WERI-Rb-1 (cell line): ENCODE results near the gene CCDC85A.

ENCODE experiments used
- DNase-seq: peaks from one replicate; pipeline ENCODE4 v3.0.0-alpha.2; 2020
- H3K27ac ChIP-seq: fragments of 250-450 bp; sonication (Bioruptor Pico); 2 replicates; pipeline ENCODE4 v1.5.1; 2020; ENCODE audit warnings: mild to moderate bottlenecking, moderate library complexity
- H3K27me3 ChIP-seq: fragments of 250-450 bp; sonication (Bioruptor Pico); 2 replicates; pipeline ENCODE4 v1.5.1; 2021; ENCODE audit warnings: mild to moderate bottlenecking, low read depth, moderate library complexity; ENCODE audit not compliant: insufficient read depth, severe bottlenecking
- H3K36me3 ChIP-seq: fragments of 250-450 bp; sonication (Bioruptor Pico); 2 replicates; pipeline ENCODE4 v1.5.1; 2020; ENCODE audit warnings: mild to moderate bottlenecking, moderate library complexity
- H3K4me3 ChIP-seq: 2 replicates; pipeline ENCODE4 v1.5.1; 2011; ENCODE audit warnings: low read depth, mild to moderate bottlenecking, control low read depth, low read length
- H3K9me3 ChIP-seq: fragments of 250-450 bp; sonication (Bioruptor Pico); 2 replicates; pipeline ENCODE4 v1.5.1; 2021; ENCODE audit warnings: mild to moderate bottlenecking, moderate library complexity; ENCODE audit not compliant: severe bottlenecking
- TF ChIP-seq, protein P1 (sequence below): IDR thresholded peaks from 2 replicates; pipeline ENCODE4 v1.5.1; 2011; ENCODE audit warnings: low read depth, mild to moderate bottlenecking, control low read depth, inconsistent platforms, low read length

Gene CCDC85A

DNA sequence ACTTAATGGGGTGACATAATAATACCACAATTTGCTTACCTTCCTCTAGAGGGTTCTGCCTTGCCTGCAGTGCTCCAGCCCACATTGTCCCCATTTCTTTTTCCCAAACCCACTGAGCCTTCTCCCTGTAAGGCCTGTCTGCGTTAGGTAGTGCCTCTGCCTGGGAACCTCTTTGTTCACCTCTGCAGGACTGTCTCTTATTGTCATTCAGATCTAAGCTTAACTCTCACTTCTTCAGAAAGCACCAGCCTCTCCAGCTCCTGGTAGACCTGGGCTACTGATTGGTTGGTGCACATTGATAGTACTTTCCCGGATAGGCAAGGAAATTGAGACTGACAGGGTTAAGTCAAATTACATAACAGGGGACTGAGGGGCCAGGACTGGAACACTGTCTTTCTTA is 49.1 kb downstream of the CCDC85A start:
- Histone ChIP-seq H3K27ac (no peak overlapping the region), H3K4me3 (no peak overlapping the region), H3K36me3 (no peaks in the 10 kb centered on the region), H3K9me3 (no peaks in the 10 kb centered on the region), H3K27me3 (peaks cover 20% of the 10 kb centered on the region)
- DNase-seq = no peak
- TF ChIP-seq, protein P1, sequence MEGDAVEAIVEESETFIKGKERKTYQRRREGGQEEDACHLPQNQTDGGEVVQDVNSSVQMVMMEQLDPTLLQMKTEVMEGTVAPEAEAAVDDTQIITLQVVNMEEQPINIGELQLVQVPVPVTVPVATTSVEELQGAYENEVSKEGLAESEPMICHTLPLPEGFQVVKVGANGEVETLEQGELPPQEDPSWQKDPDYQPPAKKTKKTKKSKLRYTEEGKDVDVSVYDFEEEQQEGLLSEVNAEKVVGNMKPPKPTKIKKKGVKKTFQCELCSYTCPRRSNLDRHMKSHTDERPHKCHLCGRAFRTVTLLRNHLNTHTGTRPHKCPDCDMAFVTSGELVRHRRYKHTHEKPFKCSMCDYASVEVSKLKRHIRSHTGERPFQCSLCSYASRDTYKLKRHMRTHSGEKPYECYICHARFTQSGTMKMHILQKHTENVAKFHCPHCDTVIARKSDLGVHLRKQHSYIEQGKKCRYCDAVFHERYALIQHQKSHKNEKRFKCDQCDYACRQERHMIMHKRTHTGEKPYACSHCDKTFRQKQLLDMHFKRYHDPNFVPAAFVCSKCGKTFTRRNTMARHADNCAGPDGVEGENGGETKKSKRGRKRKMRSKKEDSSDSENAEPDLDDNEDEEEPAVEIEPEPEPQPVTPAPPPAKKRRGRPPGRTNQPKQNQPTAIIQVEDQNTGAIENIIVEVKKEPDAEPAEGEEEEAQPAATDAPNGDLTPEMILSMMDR = no peak

DNA sequence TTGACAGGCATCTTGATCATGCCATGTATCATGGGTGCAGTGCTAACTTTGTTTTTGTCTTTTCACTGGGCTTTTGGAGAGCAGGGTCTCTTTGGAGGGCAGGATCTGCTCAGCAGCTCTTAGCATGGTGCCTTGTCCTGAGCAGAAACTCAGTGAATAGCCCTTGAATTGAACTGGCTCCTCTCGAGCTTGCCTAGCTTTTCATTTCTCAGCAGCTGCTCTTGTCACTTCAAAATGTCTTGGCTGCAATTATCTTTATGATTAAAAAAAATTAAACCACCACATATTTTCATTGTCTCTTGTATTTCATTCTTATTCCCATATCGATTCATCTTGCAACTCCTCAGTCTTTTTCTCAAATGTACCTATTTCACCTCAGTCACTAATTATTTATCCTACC is 50.5 kb downstream of the CCDC85A start:
- no peak overlapping the region for H3K27ac ChIP-seq
- H3K27me3 ChIP-seq = peaks cover 18% of the 10 kb centered on the region
- H3K4me3 ChIP-seq = no peak overlapping the region
- no peaks in the 10 kb centered on the region for H3K9me3 ChIP-seq
- TF ChIP-seq, protein P1 = no peak
- no peak for DNase-seq
- no peaks in the 10 kb centered on the region for H3K36me3 ChIP-seq

DNA sequence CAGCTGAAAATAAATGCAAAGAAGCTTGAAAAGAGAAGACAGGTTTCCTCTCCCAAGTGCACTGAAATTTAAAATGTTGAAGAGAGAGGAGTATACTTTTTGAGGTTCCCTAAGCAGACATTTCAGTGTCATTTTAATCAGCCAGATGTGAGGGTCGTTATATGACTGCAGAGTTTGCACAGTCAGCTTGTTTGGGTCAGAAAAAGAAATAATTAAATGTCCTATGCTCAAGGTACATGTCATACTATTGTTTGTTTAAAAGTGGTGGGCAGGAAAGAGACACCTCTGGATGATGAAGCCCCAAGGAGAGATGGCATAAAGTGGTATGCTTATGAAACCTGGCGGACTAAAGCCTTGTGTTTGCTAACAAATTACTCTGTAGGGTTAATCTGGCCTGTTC is 55.2 kb downstream of the CCDC85A start:
- Histone ChIP-seq H3K27me3 (peaks cover 3% of the 10 kb centered on the region), H3K27ac (no peak overlapping the region), H3K36me3 (no peaks in the 10 kb centered on the region), H3K9me3 (no peaks in the 10 kb centered on the region), H3K4me3 (no peak overlapping the region)
- TF ChIP-seq, protein P1 = no peak
- no peak for DNase-seq

DNA sequence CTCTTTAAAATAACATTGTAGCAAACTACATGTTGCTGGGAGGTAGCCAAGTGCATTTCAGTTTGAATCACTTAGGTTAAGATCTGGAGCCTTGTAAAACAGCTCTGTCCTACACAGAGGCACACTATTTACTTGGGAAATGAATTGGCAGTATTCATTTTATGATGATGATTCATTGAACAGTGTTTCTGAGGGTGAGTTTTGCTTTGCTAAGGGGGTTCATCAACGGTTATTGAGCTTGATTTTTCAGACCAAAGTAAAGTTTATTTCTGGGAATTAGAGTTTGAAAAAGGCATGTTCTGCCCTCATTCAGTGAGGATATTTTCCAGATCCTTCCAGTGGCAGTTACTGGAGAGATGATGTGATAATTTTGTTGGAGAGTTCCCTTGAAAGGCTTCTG is 55.6 kb downstream of the CCDC85A start:
- H3K36me3 ChIP-seq = no peaks in the 10 kb centered on the region
- H3K9me3 ChIP-seq = no peaks in the 10 kb centered on the region
- TF ChIP-seq, protein P1 = no peak
- H3K4me3 ChIP-seq = no peak overlapping the region
- no peak for DNase-seq
- H3K27ac ChIP-seq = no peak overlapping the region
- no peaks in the 10 kb centered on the region for H3K27me3 ChIP-seq

DNA sequence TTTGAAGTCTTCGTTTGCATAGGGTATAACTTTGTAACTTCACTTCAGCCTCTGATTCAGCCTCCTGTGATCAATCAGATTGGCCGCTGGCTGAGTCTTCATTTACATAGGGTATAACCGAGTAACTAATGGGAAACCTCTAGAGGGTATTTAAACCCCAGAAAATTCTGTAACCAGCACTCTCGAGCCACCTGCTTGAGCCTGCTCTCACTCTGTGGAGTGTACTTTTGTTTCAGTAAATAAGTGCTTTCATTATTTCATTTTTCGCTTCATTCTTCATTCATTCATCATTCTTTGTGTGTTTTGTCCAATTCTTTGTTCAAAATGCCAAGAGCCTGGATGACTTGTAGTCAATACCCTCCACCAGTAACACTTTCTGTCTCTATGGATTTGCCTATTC is 56.4 kb downstream of the CCDC85A start:
- no peak overlapping the region for H3K4me3 ChIP-seq
- H3K27ac ChIP-seq = no peak overlapping the region
- no peaks in the 10 kb centered on the region for H3K36me3 ChIP-seq
- no peaks in the 10 kb centered on the region for H3K27me3 ChIP-seq
- TF ChIP-seq, protein P1 = no peak
- DNase-seq = no peak
- H3K9me3 ChIP-seq = no peaks in the 10 kb centered on the region

DNA sequence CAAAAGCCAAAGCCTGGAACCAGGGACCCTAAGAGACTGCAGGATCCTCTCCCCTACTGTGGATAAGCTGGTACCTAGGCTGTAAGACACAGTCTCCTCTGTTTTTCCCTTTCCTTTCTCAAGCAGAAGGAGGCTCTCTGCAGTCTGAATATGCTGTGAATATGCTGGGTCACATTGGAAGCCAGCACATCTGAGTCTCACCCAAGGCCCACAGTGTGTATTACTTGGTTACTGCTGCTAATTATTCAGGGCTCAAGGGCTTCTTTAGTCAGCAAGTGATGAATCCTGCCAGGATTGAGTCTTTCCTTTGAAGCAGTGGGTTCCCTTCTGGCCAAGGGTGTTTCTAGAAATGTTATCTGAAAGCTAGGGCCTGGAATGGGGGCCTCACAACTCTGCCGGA is 60.7 kb downstream of the CCDC85A start:
- TF ChIP-seq, protein P1 = no peak
- no peak overlapping the region for H3K27ac ChIP-seq
- H3K36me3 ChIP-seq = no peaks in the 10 kb centered on the region
- no peak overlapping the region for H3K4me3 ChIP-seq
- no peak for DNase-seq
- H3K27me3 ChIP-seq = no peaks in the 10 kb centered on the region
- H3K9me3 ChIP-seq = no peaks in the 10 kb centered on the region
